ENCODE results near the gene NT5C. TPM values are rescaled to one million over a fixed set of nuclear protein-coding genes. Genes with fewer than 3 reads are reported as not detected.
"Not testable (repeated sequence)": the region's sequence is repeated elsewhere in the genome, so short reads cannot be mapped to it uniquely, and the experiment has no call there.

NT5C gene
- total and polyA plus RNA-seq, 7 donors = 16.4 to 84.0 (median 32.0) TPM

- H3K36me3 ChIP-seq (ENCODE audit: insufficient read depth in 1 of 2, low read depth in 1 of 2) = peaks cover 0 to 25% of the 10 kb centered on the region in 2 donors
- WGBS, 3 donors = 81 to 91% (median 81%) methylated on average over 5 of the region's 5 CpGs
- H3K27me3 ChIP-seq (ENCODE audit: insufficient read depth in 3 of 3, low read length in 2 of 3) = no peaks in the 10 kb centered on the region
- H3K4me1 ChIP-seq = peaks cover 11% of the 10 kb centered on the region
- intact Hi-C loops (cut with DNase I) = no loop called here
- DNase-seq (no peak), ATAC-seq (peak; percentile 45 to 73 (median 62))
- TF ChIP-seq, protein P1, sequence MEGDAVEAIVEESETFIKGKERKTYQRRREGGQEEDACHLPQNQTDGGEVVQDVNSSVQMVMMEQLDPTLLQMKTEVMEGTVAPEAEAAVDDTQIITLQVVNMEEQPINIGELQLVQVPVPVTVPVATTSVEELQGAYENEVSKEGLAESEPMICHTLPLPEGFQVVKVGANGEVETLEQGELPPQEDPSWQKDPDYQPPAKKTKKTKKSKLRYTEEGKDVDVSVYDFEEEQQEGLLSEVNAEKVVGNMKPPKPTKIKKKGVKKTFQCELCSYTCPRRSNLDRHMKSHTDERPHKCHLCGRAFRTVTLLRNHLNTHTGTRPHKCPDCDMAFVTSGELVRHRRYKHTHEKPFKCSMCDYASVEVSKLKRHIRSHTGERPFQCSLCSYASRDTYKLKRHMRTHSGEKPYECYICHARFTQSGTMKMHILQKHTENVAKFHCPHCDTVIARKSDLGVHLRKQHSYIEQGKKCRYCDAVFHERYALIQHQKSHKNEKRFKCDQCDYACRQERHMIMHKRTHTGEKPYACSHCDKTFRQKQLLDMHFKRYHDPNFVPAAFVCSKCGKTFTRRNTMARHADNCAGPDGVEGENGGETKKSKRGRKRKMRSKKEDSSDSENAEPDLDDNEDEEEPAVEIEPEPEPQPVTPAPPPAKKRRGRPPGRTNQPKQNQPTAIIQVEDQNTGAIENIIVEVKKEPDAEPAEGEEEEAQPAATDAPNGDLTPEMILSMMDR (IDR thresholded peaks at IDR 0.05) = no peak
- no peaks in the 10 kb centered on the region for H3K9me3 ChIP-seq
- H3K27ac ChIP-seq = peak overlapping the region; percentile 53
- H3K4me3 ChIP-seq = no peak overlapping the region
These were observed 28.7 kb upstream of the NT5C start for GRCh38 chr17:75160211-75160610.

DNA sequence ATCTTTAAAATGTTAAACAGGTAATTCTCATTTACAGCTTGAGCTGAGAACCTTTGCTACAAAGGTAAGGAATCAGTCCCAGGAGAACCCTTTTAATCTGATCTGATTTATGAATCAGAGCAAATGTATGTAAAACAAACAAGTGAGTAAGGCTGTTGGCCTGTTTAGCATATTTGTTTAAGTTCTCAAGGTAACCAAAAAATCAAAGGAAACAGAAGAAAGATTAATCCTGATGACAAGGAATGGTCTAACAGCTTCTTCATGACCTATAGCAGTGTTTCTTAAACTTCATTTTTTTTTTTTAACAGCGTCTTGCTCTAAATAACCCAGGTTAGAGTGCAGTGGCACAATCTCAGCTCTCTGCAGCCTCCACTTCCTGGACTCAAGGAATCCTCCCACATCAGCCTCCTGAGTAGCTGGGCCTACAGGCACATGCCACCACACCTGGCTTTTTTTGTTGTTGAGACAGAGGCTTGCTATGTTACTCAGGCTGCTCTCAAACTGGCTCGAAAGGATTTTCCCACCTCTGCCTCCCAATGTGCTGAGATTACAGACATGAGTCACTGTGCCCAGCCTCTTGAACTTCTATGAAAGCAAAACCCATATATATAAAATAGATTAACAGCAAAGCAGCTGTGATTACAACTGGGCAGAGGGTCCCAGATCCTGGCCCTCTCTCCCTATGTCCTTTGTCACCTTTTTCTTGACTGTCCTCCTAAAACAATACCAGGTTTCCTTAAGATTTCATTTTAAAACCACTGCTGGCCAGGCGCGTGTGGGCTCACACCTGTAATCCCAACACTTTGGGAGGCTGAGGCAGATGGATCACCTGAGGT lies 27.9 kb upstream of the NT5C start:
- TF ChIP-seq, protein P1 (IDR thresholded peaks at IDR 0.05) = no peak
- H3K9me3 ChIP-seq = no peaks in the 10 kb centered on the region
- ATAC-seq (no peak), DNase-seq (no peak)
- no peaks in the 10 kb centered on the region for H3K27me3 ChIP-seq (ENCODE audit: insufficient read depth in 3 of 3, low read length in 2 of 3)
- no peak overlapping the region for H3K4me3 ChIP-seq
- intact Hi-C loops (cut with DNase I) = no loop called here
- H3K36me3 ChIP-seq (ENCODE audit: insufficient read depth in 1 of 2, low read depth in 1 of 2) = peaks cover 0 to 18% of the 10 kb centered on the region in 2 donors
- WGBS, 3 donors = 93 to 98% (median 93%) methylated on average over 4 of the region's 4 CpGs
- peak overlapping the region; percentile 53 for H3K27ac ChIP-seq
- H3K4me1 ChIP-seq = peaks cover 16% of the 10 kb centered on the region

DNA sequence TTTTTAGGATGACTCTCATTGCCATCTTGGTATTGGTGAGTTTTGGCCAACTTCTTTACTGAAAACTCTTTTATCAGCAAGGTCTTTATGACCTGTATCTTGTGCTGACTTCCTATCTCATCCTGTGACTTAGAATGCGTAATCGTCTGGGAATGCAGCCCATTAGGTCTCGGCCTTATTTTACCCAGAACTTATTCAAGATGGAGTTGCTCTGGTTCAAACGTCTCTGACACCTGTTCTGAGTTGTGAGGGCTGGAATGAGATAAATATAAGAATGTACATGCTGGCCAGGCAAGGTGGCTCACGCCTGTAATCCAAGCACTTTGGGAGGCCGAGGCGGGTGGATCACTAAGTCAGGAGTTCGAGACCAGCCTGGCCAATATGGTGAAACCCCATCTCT lies 26.9 kb upstream of the NT5C start:
- H3K27me3 ChIP-seq (ENCODE audit: insufficient read depth in 3 of 3, low read length in 2 of 3); intact Hi-C loops (cut with DNase I); H3K4me3 ChIP-seq; H3K9me3 ChIP-seq; H3K27ac ChIP-seq; ATAC-seq: not testable (repeated sequence)
- DNase-seq = peak in 1 of 2 donors; percentile 29
- H3K4me1 ChIP-seq = peaks cover 16% of the 10 kb centered on the region
- WGBS, 3 donors = 87 to 94% (median 88%) methylated on average over 8 of the region's 8 CpGs
- peaks cover 0 to 11% of the 10 kb centered on the region in 2 donors for H3K36me3 ChIP-seq (ENCODE audit: insufficient read depth in 1 of 2, low read depth in 1 of 2)

GRCh38 chr17:75155191-75155601 lies 23.7 kb upstream of the NT5C start:
- H3K9me3 ChIP-seq = no peaks in the 10 kb centered on the region
- H3K36me3 ChIP-seq (ENCODE audit: insufficient read depth in 1 of 2, low read depth in 1 of 2) = peaks cover 0 to 9% of the 10 kb centered on the region in 2 donors
- peak; percentile 48 to 78 (median 62) for ATAC-seq
- 61 to 69% (median 62%) methylated on average over 3 of the region's 3 CpGs for whole genome bisulfite sequencing, 3 donors
- intact Hi-C loops (cut with DNase I) = no loop called here
- peak overlapping the region; percentile 82 for H3K4me3 ChIP-seq
- peak overlapping the region; percentile 92 for H3K27ac ChIP-seq
- no peak for DNase-seq
- no peaks in the 10 kb centered on the region for H3K27me3 ChIP-seq (ENCODE audit: insufficient read depth in 3 of 3, low read length in 2 of 3)
- TF ChIP-seq, protein P1 (IDR thresholded peaks at IDR 0.05) = no peak
- peaks cover 23% of the 10 kb centered on the region for H3K4me1 ChIP-seq

DNA sequence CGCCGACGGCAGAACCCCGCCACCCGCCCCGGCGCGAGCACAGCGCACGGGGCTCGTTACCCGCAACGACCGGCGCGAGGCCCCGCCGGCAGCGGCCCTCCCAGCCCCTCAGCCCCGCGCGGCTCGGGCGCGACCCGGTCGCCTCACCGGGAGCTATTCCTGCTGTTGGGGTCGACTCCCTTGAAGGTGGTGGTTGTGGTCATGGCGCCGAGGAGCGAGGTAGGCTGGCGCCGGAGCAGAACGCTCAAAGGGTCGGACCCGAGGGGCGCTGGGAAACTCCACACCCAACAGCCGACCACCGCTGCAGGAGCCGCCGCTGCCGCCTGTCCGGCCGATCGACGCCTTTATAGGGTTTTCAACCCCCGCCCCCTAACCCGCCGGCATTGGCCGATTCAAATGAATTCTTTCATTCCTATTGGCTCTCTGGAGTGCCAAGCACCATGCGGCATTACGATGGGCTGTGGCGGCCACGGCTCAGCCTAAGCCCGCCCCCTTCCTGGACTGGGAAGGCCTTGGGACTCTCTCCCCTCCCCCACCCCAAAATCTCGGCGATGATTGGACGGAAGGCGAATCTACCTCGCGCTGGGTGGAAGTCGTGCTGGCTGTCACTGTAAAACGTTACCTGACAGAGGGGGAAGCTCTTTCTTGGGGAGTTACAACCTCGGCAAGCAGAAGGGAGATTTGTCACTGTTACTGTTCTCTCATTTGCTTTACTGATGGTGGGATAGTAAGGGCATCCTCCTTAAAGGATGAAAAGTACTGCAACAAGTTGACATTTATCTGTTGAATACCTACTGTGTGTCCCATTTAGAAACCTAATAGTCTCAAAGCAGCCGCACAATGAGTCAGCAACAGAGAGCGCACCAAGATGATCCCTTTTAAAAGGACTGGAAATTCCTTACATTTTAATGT lies 22.9 kb upstream of the NT5C start, which contains the start of gene JPT1:
Gene JPT1, minus strand, starts transcription at position 318 of the 912 bp plus-strand sequence. Its CDS starts 115 bp downstream, at position 203.
- Histone ChIP-seq H3K9me3 (no peaks in the 10 kb centered on the region), H3K27me3 (ENCODE audit: insufficient read depth in 3 of 3, low read length in 2 of 3) (no peaks in the 10 kb centered on the region), H3K4me1 (peaks cover 22% of the 10 kb centered on the region), H3K36me3 (ENCODE audit: insufficient read depth in 1 of 2, low read depth in 1 of 2) (peaks cover 0 to 3% of the 10 kb centered on the region in 2 donors), H3K4me3 (peak within 1 kb of the TSS; percentile 82), H3K27ac (peak within 1 kb of the TSS; percentile 92)
- peak; percentile 97 to 99 for DNase-seq
- ATAC-seq = peak; percentile 98 to 99 (median 98)
- WGBS, 3 donors = 1 to 2% (median 1%) methylated on average over 47 to 67 of the region's 67 CpGs
- intact Hi-C loops (cut with DNase I) = no loop called here
- TF ChIP-seq, protein P1 (IDR thresholded peaks at IDR 0.05) = no peak
